ENCODE results near the gene PTK6.
"Not testable (repeated sequence)": the region's sequence is repeated elsewhere in the genome, so short reads cannot be mapped to it uniquely, and the experiment has no call there.

PTK6 gene

GRCh38 chr20:63483834-63484233 lies 53.3 kb downstream of the PTK6 start:
- no peak for DNase-seq (ENCODE audit: low read depth in 4 of 4, low spot score in 1 of 4)

- DNase-seq (ENCODE audit: low read depth in 4 of 4, low spot score in 1 of 4), result no peak
Observed at GRCh38 chr20:63482021-63482587, 55.1 kb downstream of the PTK6 start.

- DNase-seq (ENCODE audit: low read depth in 4 of 4, low spot score in 1 of 4), result no peak
Observed at GRCh38 chr20:63481503-63481902, 55.7 kb downstream of the PTK6 start.

- not testable (repeated sequence) for DNase-seq (ENCODE audit: low read depth in 4 of 4, low spot score in 1 of 4)
Observed at GRCh38 chr20:63479695-63480419, 57.3 kb downstream of the PTK6 start.

GRCh38 chr20:63478346-63479302 lies 58.6 kb downstream of the PTK6 start:
- no peak for DNase-seq (ENCODE audit: low read depth in 4 of 4, low spot score in 1 of 4)
